ENCODE measurements around the gene PRKAG1.

DNA sequence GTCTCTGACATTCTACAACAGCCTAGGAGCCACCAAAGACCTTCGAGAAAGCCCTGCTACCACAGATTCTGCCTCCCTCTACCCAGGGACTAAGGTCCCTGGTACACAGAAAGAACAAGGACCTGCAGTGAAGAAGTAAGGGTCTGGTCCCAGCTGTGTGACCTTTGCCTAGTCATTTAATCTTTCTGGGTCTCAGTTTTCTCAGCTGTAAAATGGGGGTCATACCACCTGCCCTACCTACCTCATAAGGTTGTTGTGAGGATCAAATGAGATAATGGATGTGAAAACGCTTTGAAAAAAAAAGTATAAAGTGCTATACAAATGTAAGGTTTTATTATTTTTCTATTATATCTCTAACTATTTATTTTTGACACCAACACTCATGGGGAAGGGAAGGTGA, 5.2 kb upstream of the PRKAG1 start:
- TF ChIP-seq EP300 (conservative IDR thresholded peaks at IDR 0.05; ENCODE audit: poor library complexity, severe bottlenecking) (no peak), POLR2AphosphoS5 (IDR thresholded peaks at IDR 0.05) (no peak), TAF1 (IDR thresholded peaks at IDR 0.05; ENCODE audit: low read depth) (no peak), SMC3 (conservative IDR thresholded peaks at IDR 0.05; ENCODE audit: poor library complexity) (no peak)
- TF ChIP-seq, protein P1, sequence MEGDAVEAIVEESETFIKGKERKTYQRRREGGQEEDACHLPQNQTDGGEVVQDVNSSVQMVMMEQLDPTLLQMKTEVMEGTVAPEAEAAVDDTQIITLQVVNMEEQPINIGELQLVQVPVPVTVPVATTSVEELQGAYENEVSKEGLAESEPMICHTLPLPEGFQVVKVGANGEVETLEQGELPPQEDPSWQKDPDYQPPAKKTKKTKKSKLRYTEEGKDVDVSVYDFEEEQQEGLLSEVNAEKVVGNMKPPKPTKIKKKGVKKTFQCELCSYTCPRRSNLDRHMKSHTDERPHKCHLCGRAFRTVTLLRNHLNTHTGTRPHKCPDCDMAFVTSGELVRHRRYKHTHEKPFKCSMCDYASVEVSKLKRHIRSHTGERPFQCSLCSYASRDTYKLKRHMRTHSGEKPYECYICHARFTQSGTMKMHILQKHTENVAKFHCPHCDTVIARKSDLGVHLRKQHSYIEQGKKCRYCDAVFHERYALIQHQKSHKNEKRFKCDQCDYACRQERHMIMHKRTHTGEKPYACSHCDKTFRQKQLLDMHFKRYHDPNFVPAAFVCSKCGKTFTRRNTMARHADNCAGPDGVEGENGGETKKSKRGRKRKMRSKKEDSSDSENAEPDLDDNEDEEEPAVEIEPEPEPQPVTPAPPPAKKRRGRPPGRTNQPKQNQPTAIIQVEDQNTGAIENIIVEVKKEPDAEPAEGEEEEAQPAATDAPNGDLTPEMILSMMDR (IDR thresholded peaks at IDR 0.05; ENCODE audit: poor library complexity, severe bottlenecking) = no peak
- TF ChIP-seq, protein P2, sequence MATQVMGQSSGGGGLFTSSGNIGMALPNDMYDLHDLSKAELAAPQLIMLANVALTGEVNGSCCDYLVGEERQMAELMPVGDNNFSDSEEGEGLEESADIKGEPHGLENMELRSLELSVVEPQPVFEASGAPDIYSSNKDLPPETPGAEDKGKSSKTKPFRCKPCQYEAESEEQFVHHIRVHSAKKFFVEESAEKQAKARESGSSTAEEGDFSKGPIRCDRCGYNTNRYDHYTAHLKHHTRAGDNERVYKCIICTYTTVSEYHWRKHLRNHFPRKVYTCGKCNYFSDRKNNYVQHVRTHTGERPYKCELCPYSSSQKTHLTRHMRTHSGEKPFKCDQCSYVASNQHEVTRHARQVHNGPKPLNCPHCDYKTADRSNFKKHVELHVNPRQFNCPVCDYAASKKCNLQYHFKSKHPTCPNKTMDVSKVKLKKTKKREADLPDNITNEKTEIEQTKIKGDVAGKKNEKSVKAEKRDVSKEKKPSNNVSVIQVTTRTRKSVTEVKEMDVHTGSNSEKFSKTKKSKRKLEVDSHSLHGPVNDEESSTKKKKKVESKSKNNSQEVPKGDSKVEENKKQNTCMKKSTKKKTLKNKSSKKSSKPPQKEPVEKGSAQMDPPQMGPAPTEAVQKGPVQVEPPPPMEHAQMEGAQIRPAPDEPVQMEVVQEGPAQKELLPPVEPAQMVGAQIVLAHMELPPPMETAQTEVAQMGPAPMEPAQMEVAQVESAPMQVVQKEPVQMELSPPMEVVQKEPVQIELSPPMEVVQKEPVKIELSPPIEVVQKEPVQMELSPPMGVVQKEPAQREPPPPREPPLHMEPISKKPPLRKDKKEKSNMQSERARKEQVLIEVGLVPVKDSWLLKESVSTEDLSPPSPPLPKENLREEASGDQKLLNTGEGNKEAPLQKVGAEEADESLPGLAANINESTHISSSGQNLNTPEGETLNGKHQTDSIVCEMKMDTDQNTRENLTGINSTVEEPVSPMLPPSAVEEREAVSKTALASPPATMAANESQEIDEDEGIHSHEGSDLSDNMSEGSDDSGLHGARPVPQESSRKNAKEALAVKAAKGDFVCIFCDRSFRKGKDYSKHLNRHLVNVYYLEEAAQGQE (IDR thresholded peaks at IDR 0.05; ENCODE audit: borderline replicate concordance) = no peak
